HepG2 (cell line): ENCODE data around the gene LGALS1. TPM values are rescaled to one million over a fixed set of nuclear protein-coding genes. Genes with fewer than 3 reads are reported as not detected.

Experiments
- ATAC-seq: fragments of 200-7000 bp; cut with Tn5 transposase; 3 replicates; pipeline ENCODE4 v1.9.1; 2020; ENCODE audit warnings: mild to moderate bottlenecking, moderate library complexity
- BruUV-seq: library from RNA; stranded (reverse); fragments of 400-500 nt; replicated peaks from 2 replicates; lab custom pipeline; 2021; lab: Mats Ljungman, UMichigan
- CTCF ChIA-PET: fragments of 300-600 bp; formaldehyde crosslinking; extraction: SDS; loops from one replicate; lab custom pipeline; 2021; ENCODE audit warnings: low total read pairs, inconsistent platforms, low intra/inter-chr PET ratio; lab: Yijun Ruan, JAX
- POLR2A ChIA-PET: fragments of 350-600 bp; sonication (Branson Sonifier 250); formaldehyde crosslinking; loops from one replicate; lab custom pipeline; 2020; ENCODE audit warnings: antibody characterized with exemption, inconsistent platforms; lab: Yijun Ruan, JAX
- DNase-seq: peaks from one replicate; pipeline ENCODE4 v3.0.0-alpha.2; 2015; ENCODE audit warnings: low spot score
- FAIRE-seq: peaks from 3 replicates; lab custom pipeline; 2011; peaks lifted over from hg19 to GRCh38; lab: Jason Lieb, UNC
- H2AFZ ChIP-seq: one replicate; pipeline ENCODE4 v1.6.1; 2011; ENCODE audit warnings: low read length, inconsistent platforms
- H3K27ac ChIP-seq: fragments of 300-600 bp; 3 replicates; pipeline ENCODE4 v1.8.0; 2011; ENCODE audit warnings: mixed run types, mild to moderate bottlenecking, mixed read lengths, low read length, inconsistent platforms; ENCODE audit not compliant: insufficient read depth; ENCODE audit errors: extremely low read length
- H3K27me3 ChIP-seq, 2 experiments: fragments of 200-600 bp in 1 of 2; 2 replicates in 1 of 2; 3 replicates in 1 of 2; pipeline versions ENCODE4 v1.6.0 to v1.8.0; 2011; ENCODE audit warnings: low read length in 2 of 2, mild to moderate bottlenecking in 2 of 2, moderate library complexity in 2 of 2, inconsistent platforms in 1 of 2; ENCODE audit not compliant: insufficient read depth in 2 of 2, control insufficient read depth in 1 of 2
- H3K36me3 ChIP-seq, 2 experiments: fragments of 200-600 bp in 1 of 2; replicated peaks in 1 of 2; 2 replicates in 1 of 2; 3 replicates in 1 of 2; pipeline versions ENCODE4 v1.5.1 to v1.8.0; 2011; ENCODE audit warnings: low read length in 2 of 2, inconsistent platforms in 1 of 2; ENCODE audit not compliant: insufficient read depth in 2 of 2, control insufficient read depth in 1 of 2
- H3K4me1 ChIP-seq: 2 replicates; pipeline ENCODE4 v1.5.1; 2012; ENCODE audit warnings: low read length, inconsistent platforms; ENCODE audit not compliant: insufficient read depth
- H3K4me2 ChIP-seq: 2 replicates; pipeline ENCODE4 v1.6.0; 2011; ENCODE audit warnings: low read depth, low read length, inconsistent platforms
- H3K4me3 ChIP-seq, 3 experiments: fragments of 200-600 bp in 1 of 3; sonication (generic), shearing (Covaris generic) in 1 of 3; replicated peaks in 1 of 3; 2 replicates each; pipeline ENCODE4 v1.5.1; 2011 to 2016; ENCODE audit warnings: low read length in 3 of 3, inconsistent platforms in 2 of 3, low read depth in 2 of 3, mild to moderate bottlenecking in 2 of 3, control low read depth in 1 of 3, mixed read lengths in 1 of 3; ENCODE audit not compliant: insufficient read depth in 1 of 3
- H3K79me2 ChIP-seq: one replicate; pipeline ENCODE4 v1.6.1; 2011; ENCODE audit warnings: low read length, inconsistent platforms; ENCODE audit not compliant: insufficient read depth
- H3K9ac ChIP-seq: 2 replicates; pipeline ENCODE4 v1.6.0; 2011; ENCODE audit warnings: mild to moderate bottlenecking, low read depth, low read length, inconsistent platforms; ENCODE audit not compliant: insufficient read depth
- H3K9me3 ChIP-seq: 2 replicates; pipeline ENCODE4 v1.5.1; 2012; ENCODE audit warnings: mild to moderate bottlenecking, low read length
- H4K20me1 ChIP-seq: 2 replicates; pipeline ENCODE4 v1.6.0; 2011; ENCODE audit warnings: inconsistent platforms, mild to moderate bottlenecking, low read length, moderate library complexity; ENCODE audit not compliant: insufficient read depth
- EED ChIP-seq: sonication (generic); formaldehyde crosslinking; IDR thresholded peaks from 2 replicates; pipeline ENCODE4 v1.5.0; 2020; ENCODE audit warnings: mild to moderate bottlenecking, missing genetic modification reagents
- FIP1L1 ChIP-seq: fragments of 200-400 bp; formaldehyde crosslinking; IDR thresholded peaks from 2 replicates; pipeline ENCODE4 v1.6.1; 2018; ENCODE audit warnings: low read depth, mild to moderate bottlenecking, low read length, moderate library complexity, borderline replicate concordance; ENCODE audit not compliant: insufficient read depth
- FOSL2 ChIP-seq: sonication (generic); formaldehyde crosslinking; IDR thresholded peaks from 2 replicates; pipeline ENCODE4 v1.4.0; 2020; ENCODE audit warnings: missing genetic modification reagents
- HDAC1 ChIP-seq: sonication (generic); formaldehyde crosslinking; IDR thresholded peaks from 2 replicates; pipeline ENCODE4 v1.5.1; 2020; ENCODE audit warnings: mild to moderate bottlenecking, missing genetic modification reagents
- RBFOX2 ChIP-seq: fragments of 200-400 bp; formaldehyde crosslinking; IDR thresholded peaks from 2 replicates; pipeline ENCODE4 v1.6.1; 2017; ENCODE audit warnings: low read depth, mild to moderate bottlenecking, low read length
- SP5 ChIP-seq: IDR thresholded peaks from 2 replicates; pipeline ENCODE4 v1.6.1; 2016; ENCODE audit warnings: low read depth, borderline replicate concordance
- ZNF546 ChIP-seq: sonication (generic); formaldehyde crosslinking; conservative IDR thresholded peaks from 2 replicates; pipeline ENCODE4 v1.8.1; 2023; ENCODE audit warnings: mild to moderate bottlenecking, missing genetic modification reagents
- ZNF709 ChIP-seq: sonication (generic); formaldehyde crosslinking; IDR thresholded peaks from 2 replicates; pipeline ENCODE4 v1.5.0; 2020; ENCODE audit warnings: mild to moderate bottlenecking, missing genetic modification reagents
- WGBS: methylation state at CpG from one replicate; pipeline ENCODE4 v1.1.6; 2017; ENCODE audit warnings: low lambda C conversion rate; 5-methylcytosine and 5-hydroxymethylcytosine counted together
- in situ Hi-C: cut with HindIII; loops from 2 replicates; pipeline ENCODE4 v1.10.0; 2017; ENCODE audit warnings: low pct_unique_long_range_greater_than_20kb; ENCODE audit not compliant: extremely low pct_ligation_motif_present
- intact Hi-C: fragments of 100-400 bp; cut with micrococcal nuclease; formaldehyde crosslinking; loops from one replicate; pipeline ENCODE4 v1.10.0; 2022; ENCODE audit not compliant: unreplicated experiment
- polyA plus RNA-seq, 8 experiments: library from polyadenylated mRNA; depleted of rRNA in 3 of 8; stranded (reverse) in 7 of 8; unstranded in 1 of 8; fragments of >200 nt; fragmentation: Illumina TruSeq in 4 of 8; extraction: Trizol in 4 of 8; gene quantifications; 2 replicates each; pipeline versions ENCODE4 v1.2.1 to v1.2.3, GENCODE V29; 2011 to 2016; ENCODE audit warnings: low read depth in 4 of 8, missing spikeins in 1 of 8, mixed read lengths in 1 of 8; ENCODE audit not compliant: insufficient read depth in 1 of 8
- total RNA-seq, 5 experiments: library from RNA; depleted of rRNA; stranded (reverse); fragments of >200 nt; fragmentation: Illumina TruSeq; extraction: Trizol; gene quantifications; 2 replicates each; pipeline ENCODE4 v1.2.3, GENCODE V29; 2016; ENCODE audit warnings: low read depth in 1 of 5
- TF ChIP-seq, protein P1 (sequence below): IDR thresholded peaks from 2 replicates; pipeline ENCODE4 v1.4.0; 2020; ENCODE audit warnings: mild to moderate bottlenecking, missing genetic modification reagents
- TF ChIP-seq, protein P2 (sequence below): sonication (generic); formaldehyde crosslinking; IDR thresholded peaks from 2 replicates; pipeline ENCODE4 v1.4.0; 2020; ENCODE audit warnings: missing genetic modification reagents, borderline replicate concordance
- TF ChIP-seq, protein P3 (sequence below): sonication (generic); formaldehyde crosslinking; IDR thresholded peaks from 2 replicates; pipeline ENCODE4 v1.4.0; 2020; ENCODE audit warnings: missing genetic modification reagents

The LGALS1 gene
- total and polyA plus RNA-seq, 2 of the 13 experiments (the other 11 are each of a cell fraction or from before 2014, with no cell fraction given): 103 to 858 TPM

DNA sequence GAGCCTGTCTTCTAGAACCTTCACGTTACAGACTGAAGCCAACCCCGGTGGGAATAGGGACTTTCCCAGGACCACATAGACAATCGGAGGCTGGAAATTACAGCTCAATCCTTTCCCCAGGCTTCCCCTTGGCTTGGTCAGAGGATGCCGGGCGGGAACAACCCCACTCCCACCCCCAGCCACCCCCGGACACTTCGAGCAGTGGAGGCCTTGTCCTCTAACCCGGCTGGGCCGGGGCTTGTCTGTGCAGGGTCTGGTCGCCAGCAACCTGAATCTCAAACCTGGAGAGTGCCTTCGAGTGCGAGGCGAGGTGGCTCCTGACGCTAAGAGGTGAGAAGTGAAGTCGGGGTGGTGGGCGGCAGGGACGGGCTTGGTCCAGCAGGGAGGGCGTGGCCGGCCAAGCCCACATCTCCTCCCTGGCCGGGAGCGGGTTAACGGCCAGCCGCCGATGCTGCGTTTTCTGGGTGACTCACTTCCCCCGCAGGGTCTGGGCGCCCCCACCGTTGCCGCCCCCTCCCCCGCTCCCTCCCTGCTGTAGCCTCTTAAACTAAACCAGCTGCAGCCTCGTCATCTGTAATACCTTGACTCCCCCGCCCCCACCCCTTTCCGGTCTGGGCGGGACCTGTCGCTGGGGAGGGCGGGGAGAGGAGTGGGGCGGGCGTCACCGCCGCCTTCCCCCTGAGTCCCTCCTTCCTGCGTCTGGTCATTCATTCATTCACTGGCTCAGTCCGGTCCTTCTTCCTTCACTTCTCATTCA lies 1.5 kb downstream of the LGALS1 start:
- peak; percentile 75 for DNase-seq
- ATAC-seq: peak; percentile 20
- in situ Hi-C loops: no loop called here
- WGBS: under 1% methylated on average over 20 of the region's 42 CpGs
- Histone ChIP-seq H4K20me1 (no peaks in the 10 kb centered on the region), H2AFZ (no peak overlapping the region), H3K36me3 (peaks cover 0 to 2% of the 10 kb centered on the region in 2 experiments; a peak in 1 of 5 replicates), H3K9ac (peak overlapping the region; percentile 71), H3K27ac (peak overlapping the region; percentile 33), H3K9me3 (no peaks in the 10 kb centered on the region), H3K4me3 (peak overlapping the region; percentile 57 to 71 (median 59)), H3K4me2 (peak overlapping the region; percentile 96), H3K27me3 (no peaks in the 10 kb centered on the region), H3K4me1 (peaks cover 54% of the 10 kb centered on the region), H3K79me2 (no peaks in the 10 kb centered on the region)
- no TSS peak for BruUV-seq
- FAIRE-seq: no peak
- intact Hi-C loops: loop anchor here (1.0 kb wide), 1 partner anchor 16 kb away; no protein-coding TSS in a partner anchor
- POLR2A ChIA-PET: interaction anchor here (0.6 to 6.0 kb wide), 7 partner anchors 9 to 323 kb away, joined by 3 to 120 read pairs (median 4); partner anchors contain the start of genes NOL12 and PDXP
- CTCF ChIA-PET: no interaction called here
- TF ChIP-seq FIP1L1 (no peak), FOSL2 (CRISPR knock-in tag) (peak; percentile 93), SP5 (CRISPR knock-in tag) (peak; percentile 85), RBFOX2 (peak; percentile 51; the same call in 1 of the 2 replicates), ZNF546 (CRISPR knock-in tag) (no peak), ZNF709 (CRISPR knock-in tag) (0 out of 2 replicates have a peak, but pooled peaks have one; percentile 25), EED (CRISPR knock-in tag) (no peak), HDAC1 (CRISPR knock-in tag) (peak; percentile 58; the same call in 1 of the 2 replicates)
- TF ChIP-seq, protein P1, sequence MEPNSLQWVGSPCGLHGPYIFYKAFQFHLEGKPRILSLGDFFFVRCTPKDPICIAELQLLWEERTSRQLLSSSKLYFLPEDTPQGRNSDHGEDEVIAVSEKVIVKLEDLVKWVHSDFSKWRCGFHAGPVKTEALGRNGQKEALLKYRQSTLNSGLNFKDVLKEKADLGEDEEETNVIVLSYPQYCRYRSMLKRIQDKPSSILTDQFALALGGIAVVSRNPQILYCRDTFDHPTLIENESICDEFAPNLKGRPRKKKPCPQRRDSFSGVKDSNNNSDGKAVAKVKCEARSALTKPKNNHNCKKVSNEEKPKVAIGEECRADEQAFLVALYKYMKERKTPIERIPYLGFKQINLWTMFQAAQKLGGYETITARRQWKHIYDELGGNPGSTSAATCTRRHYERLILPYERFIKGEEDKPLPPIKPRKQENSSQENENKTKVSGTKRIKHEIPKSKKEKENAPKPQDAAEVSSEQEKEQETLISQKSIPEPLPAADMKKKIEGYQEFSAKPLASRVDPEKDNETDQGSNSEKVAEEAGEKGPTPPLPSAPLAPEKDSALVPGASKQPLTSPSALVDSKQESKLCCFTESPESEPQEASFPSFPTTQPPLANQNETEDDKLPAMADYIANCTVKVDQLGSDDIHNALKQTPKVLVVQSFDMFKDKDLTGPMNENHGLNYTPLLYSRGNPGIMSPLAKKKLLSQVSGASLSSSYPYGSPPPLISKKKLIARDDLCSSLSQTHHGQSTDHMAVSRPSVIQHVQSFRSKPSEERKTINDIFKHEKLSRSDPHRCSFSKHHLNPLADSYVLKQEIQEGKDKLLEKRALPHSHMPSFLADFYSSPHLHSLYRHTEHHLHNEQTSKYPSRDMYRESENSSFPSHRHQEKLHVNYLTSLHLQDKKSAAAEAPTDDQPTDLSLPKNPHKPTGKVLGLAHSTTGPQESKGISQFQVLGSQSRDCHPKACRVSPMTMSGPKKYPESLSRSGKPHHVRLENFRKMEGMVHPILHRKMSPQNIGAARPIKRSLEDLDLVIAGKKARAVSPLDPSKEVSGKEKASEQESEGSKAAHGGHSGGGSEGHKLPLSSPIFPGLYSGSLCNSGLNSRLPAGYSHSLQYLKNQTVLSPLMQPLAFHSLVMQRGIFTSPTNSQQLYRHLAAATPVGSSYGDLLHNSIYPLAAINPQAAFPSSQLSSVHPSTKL (CRISPR knock-in tag): peak; percentile 55; the same call in 1 of the 2 replicates
- TF ChIP-seq, protein P2, sequence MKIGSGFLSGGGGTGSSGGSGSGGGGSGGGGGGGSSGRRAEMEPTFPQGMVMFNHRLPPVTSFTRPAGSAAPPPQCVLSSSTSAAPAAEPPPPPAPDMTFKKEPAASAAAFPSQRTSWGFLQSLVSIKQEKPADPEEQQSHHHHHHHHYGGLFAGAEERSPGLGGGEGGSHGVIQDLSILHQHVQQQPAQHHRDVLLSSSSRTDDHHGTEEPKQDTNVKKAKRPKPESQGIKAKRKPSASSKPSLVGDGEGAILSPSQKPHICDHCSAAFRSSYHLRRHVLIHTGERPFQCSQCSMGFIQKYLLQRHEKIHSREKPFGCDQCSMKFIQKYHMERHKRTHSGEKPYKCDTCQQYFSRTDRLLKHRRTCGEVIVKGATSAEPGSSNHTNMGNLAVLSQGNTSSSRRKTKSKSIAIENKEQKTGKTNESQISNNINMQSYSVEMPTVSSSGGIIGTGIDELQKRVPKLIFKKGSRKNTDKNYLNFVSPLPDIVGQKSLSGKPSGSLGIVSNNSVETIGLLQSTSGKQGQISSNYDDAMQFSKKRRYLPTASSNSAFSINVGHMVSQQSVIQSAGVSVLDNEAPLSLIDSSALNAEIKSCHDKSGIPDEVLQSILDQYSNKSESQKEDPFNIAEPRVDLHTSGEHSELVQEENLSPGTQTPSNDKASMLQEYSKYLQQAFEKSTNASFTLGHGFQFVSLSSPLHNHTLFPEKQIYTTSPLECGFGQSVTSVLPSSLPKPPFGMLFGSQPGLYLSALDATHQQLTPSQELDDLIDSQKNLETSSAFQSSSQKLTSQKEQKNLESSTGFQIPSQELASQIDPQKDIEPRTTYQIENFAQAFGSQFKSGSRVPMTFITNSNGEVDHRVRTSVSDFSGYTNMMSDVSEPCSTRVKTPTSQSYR (CRISPR knock-in tag): peak; percentile 78; the same call in 1 of the 2 replicates
- TF ChIP-seq, protein P3, sequence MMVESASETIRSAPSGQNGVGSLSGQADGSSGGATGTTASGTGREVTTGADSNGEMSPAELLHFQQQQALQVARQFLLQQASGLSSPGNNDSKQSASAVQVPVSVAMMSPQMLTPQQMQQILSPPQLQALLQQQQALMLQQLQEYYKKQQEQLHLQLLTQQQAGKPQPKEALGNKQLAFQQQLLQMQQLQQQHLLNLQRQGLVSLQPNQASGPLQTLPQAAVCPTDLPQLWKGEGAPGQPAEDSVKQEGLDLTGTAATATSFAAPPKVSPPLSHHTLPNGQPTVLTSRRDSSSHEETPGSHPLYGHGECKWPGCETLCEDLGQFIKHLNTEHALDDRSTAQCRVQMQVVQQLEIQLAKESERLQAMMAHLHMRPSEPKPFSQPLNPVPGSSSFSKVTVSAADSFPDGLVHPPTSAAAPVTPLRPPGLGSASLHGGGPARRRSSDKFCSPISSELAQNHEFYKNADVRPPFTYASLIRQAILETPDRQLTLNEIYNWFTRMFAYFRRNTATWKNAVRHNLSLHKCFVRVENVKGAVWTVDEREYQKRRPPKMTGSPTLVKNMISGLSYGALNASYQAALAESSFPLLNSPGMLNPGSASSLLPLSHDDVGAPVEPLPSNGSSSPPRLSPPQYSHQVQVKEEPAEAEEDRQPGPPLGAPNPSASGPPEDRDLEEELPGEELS: 0 out of 2 replicates have a peak, but pooled peaks have one; percentile 11
